ENCODE results near the gene GRID2IP. TPM values are rescaled to one million over a fixed set of nuclear protein-coding genes. Genes with fewer than 3 reads are reported as not detected.
A peak's percentile ranks its signal among the peaks of the same experiment; 100 is the strongest.

GRID2IP gene
- total RNA-seq (under 1 TPM; 0.77 to 0.80 TPM), polyA plus RNA-seq (under 1 TPM; 0.16 to 0.23 TPM)
- long read RNA-seq, donor 1 = 0 reads
- long read RNA-seq, donor 2 = 0 reads
- long read RNA-seq, donor 3 = 0 reads
- long read RNA-seq, donor 4 = 0 reads
- long read RNA-seq, donor 5 = 0 reads

DNA sequence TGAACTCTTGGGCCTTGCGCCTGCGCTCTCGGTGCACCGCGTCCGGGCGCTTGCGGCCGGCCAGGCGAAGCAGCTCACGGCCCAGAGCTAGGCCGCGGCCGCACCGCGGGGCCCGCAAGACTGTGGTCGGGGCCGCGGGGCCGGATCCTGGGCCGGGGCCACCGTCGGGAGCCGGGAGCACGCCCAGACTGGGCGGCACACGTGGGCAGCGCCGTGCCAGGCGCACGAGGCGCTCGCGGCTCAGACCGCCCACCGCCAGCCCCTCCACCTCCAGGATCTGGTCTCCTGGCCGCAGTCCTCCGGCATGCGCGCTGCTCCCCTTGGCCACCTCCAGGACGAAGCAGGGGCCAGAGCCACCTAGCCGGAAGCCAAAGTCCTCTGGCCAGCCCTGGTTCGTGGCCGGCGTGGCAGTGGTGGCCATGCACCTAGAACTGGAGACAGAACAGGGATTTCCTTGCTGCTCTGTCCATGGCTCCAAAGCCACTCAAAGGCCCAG lies at the start of gene GRID2IP:
Gene GRID2IP (minus strand): TSS at position 446 of the 496 bp plus-strand sequence. CDS start 25 bp downstream, at position 421.
- 78 to 86% methylated on average over 46 of the region's 46 CpGs for WGBS, 2 donors
- ATAC-seq (ENCODE audit: insufficient read depth, low FRiP score) (no peak), DNase-seq (no peak)
- H3K4me1 ChIP-seq (ENCODE audit: control insufficient read depth in 5 of 5, insufficient read depth in 5 of 5, low read length in 5 of 5) = no peaks in the 10 kb centered on the region
- H3K27me3 ChIP-seq (ENCODE audit: control insufficient read depth in 3 of 3, insufficient read depth in 3 of 3, low read length in 2 of 3) = no peaks in the 10 kb centered on the region
- TF ChIP-seq, protein P1, sequence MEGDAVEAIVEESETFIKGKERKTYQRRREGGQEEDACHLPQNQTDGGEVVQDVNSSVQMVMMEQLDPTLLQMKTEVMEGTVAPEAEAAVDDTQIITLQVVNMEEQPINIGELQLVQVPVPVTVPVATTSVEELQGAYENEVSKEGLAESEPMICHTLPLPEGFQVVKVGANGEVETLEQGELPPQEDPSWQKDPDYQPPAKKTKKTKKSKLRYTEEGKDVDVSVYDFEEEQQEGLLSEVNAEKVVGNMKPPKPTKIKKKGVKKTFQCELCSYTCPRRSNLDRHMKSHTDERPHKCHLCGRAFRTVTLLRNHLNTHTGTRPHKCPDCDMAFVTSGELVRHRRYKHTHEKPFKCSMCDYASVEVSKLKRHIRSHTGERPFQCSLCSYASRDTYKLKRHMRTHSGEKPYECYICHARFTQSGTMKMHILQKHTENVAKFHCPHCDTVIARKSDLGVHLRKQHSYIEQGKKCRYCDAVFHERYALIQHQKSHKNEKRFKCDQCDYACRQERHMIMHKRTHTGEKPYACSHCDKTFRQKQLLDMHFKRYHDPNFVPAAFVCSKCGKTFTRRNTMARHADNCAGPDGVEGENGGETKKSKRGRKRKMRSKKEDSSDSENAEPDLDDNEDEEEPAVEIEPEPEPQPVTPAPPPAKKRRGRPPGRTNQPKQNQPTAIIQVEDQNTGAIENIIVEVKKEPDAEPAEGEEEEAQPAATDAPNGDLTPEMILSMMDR (IDR thresholded peaks at IDR 0.05; ENCODE audit: control extremely low read depth, extremely low read depth) = no peak
- H3K36me3 ChIP-seq (ENCODE audit: control insufficient read depth in 4 of 4, insufficient read depth in 4 of 4, low read length in 4 of 4) = no peaks in the 10 kb centered on the region
- H3K9me3 ChIP-seq (ENCODE audit: control insufficient read depth in 4 of 4, insufficient read depth in 3 of 4, low read length in 3 of 4) = no peaks in the 10 kb centered on the region
- no peak within 1 kb of the TSS for H3K4me3 ChIP-seq
- no peak within 1 kb of the TSS for H3K9ac ChIP-seq (ENCODE audit: insufficient read depth in 1 of 2, low read length in 2 of 2)
- H3K27ac ChIP-seq (ENCODE audit: low read depth in 1 of 2, low read length in 1 of 2) = no peak within 1 kb of the TSS

DNA sequence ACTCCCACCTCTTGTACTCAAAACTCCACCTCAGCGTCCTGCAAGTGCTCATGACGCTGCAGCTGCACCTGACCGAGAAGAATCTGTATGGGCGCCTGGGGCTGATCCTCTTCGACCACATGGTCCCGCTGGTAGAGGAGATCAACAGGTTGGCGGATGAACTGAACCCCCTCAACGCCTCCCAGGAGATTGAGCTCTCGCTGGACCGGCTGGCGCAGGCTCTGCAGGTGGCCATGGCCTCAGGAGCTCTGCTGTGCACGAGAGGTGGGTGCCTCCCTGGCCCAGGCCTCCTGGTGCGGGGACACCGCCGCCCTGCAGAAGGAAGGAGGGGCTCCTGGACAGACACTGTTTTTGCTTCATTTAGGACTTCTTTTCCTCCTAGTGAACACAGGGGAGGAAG lies 48.8 kb upstream of the GRID2IP start:
- TF ChIP-seq, protein P1 (IDR thresholded peaks at IDR 0.05; ENCODE audit: control extremely low read depth, extremely low read depth) = no peak
- DNase-seq (no peak), ATAC-seq (ENCODE audit: insufficient read depth, low FRiP score) (no peak)
- Histone ChIP-seq H3K4me1 (ENCODE audit: control insufficient read depth in 5 of 5, insufficient read depth in 5 of 5, low read length in 5 of 5) (no peaks in the 10 kb centered on the region), H3K4me3 (no peak overlapping the region), H3K9ac (ENCODE audit: insufficient read depth in 1 of 2, low read length in 2 of 2) (no peak overlapping the region), H3K36me3 (ENCODE audit: control insufficient read depth in 4 of 4, insufficient read depth in 4 of 4, low read length in 4 of 4) (peaks cover 23 to 55% (median 35%) of the 10 kb centered on the region in 4 donors), H3K27ac (ENCODE audit: low read depth in 1 of 2, low read length in 1 of 2) (no peak overlapping the region), H3K27me3 (ENCODE audit: control insufficient read depth in 3 of 3, insufficient read depth in 3 of 3, low read length in 2 of 3) (no peaks in the 10 kb centered on the region), H3K9me3 (ENCODE audit: control insufficient read depth in 4 of 4, insufficient read depth in 3 of 4, low read length in 3 of 4) (no peaks in the 10 kb centered on the region)
- 92 to 95% methylated on average over 15 of the region's 15 CpGs for WGBS, 2 donors

DNA sequence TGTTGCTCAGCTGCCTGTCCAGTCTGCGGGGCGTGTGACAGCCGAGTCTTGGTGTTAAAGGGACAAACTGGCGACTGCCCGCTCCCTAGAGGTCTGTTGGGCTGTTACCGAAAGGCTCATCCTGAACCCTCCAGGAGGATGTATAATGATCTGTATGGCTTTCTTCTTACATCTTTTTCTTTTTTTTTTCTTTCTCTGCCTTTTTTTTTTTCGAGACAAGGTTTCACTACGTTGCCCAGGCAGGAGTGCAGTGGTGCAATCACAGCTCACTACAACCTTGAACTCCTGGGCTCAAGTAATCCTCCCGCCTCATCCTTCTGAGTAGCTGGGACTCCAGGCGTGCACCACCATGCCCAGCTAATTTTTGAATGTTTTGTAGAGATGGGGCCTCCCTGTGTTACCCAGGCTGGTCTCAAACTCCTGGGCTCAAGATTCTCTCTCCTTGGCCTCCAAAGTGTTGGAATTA lies 39.4 kb upstream of the GRID2IP start:
- no peak for ATAC-seq (ENCODE audit: insufficient read depth, low FRiP score)
- DNase-seq = peak in 1 of 3 donors; percentile 35
- WGBS, 2 donors = 10 to 17% methylated on average over 10 of the region's 10 CpGs
- H3K27me3 ChIP-seq (ENCODE audit: control insufficient read depth in 3 of 3, insufficient read depth in 3 of 3, low read length in 2 of 3) = no peaks in the 10 kb centered on the region
- no peaks in the 10 kb centered on the region for H3K9me3 ChIP-seq (ENCODE audit: control insufficient read depth in 4 of 4, insufficient read depth in 3 of 4, low read length in 3 of 4)
- peaks cover 12 to 25% (median 18%) of the 10 kb centered on the region in 4 donors for H3K36me3 ChIP-seq (ENCODE audit: control insufficient read depth in 4 of 4, insufficient read depth in 4 of 4, low read length in 4 of 4)
- H3K9ac ChIP-seq (ENCODE audit: insufficient read depth in 1 of 2, low read length in 2 of 2) = peak overlapping the region; percentile 37 to 72
- H3K4me3 ChIP-seq = peak overlapping the region; percentile 97
- peak overlapping the region; percentile 87 to 95 for H3K27ac ChIP-seq (ENCODE audit: low read depth in 1 of 2, low read length in 1 of 2)
- peaks cover 0 to 11% (median 5%) of the 10 kb centered on the region in 5 donors for H3K4me1 ChIP-seq (ENCODE audit: control insufficient read depth in 5 of 5, insufficient read depth in 5 of 5, low read length in 5 of 5)
- TF ChIP-seq, protein P1 (IDR thresholded peaks at IDR 0.05; ENCODE audit: control extremely low read depth, extremely low read depth) = no peak
